Measurements from ENCODE around the gene CLCN1.

The CLCN1 gene

GRCh38 chr7:143343596-143343995 is 27.7 kb downstream of the CLCN1 start:
- no peak for DNase-seq

- peak; percentile 23 for DNase-seq
Measured at GRCh38 chr7:143345428-143345900, 29.6 kb downstream of the CLCN1 start.

GRCh38 chr7:143346018-143346417 is 30.1 kb downstream of the CLCN1 start:
- DNase-seq, result no peak

GRCh38 chr7:143347950-143348349 is 32.0 kb downstream of the CLCN1 start:
- DNase-seq, result no peak

- no peak for DNase-seq
Measured at GRCh38 chr7:143351060-143351459, 35.1 kb downstream of the CLCN1 start.

GRCh38 chr7:143351574-143351973 is 35.7 kb downstream of the CLCN1 start:
- DNase-seq, result no peak

- DNase-seq, result no peak
Measured at GRCh38 chr7:143352531-143353002, 36.7 kb downstream of the CLCN1 start.

GRCh38 chr7:143354376-143354775 is 38.5 kb downstream of the CLCN1 start:
- no peak for DNase-seq

- DNase-seq, result no peak
Measured at GRCh38 chr7:143354965-143355364, 39.1 kb downstream of the CLCN1 start.

- no peak for DNase-seq
Measured at GRCh38 chr7:143355450-143356385, 39.8 kb downstream of the CLCN1 start.

- no peak for DNase-seq
Measured at GRCh38 chr7:143356414-143357050, 40.6 kb downstream of the CLCN1 start.

- no peak for DNase-seq
Measured at GRCh38 chr7:143358626-143359025, 42.7 kb downstream of the CLCN1 start.

- no peak for DNase-seq
Measured at GRCh38 chr7:143359771-143360353, 44.0 kb downstream of the CLCN1 start.

GRCh38 chr7:143360788-143361551 is 45.1 kb downstream of the CLCN1 start:
- no peak for DNase-seq

- DNase-seq, result no peak
Measured at GRCh38 chr7:143361552-143362130, 45.7 kb downstream of the CLCN1 start.

GRCh38 chr7:143362131-143363015 is 46.5 kb downstream of the CLCN1 start, which contains the start of gene FAM131B:
TSS of gene FAM131B (minus strand) at chr7:143362713. CDS start at chr7:143362603, 110 bp downstream.
- DNase-seq, result no peak

- DNase-seq, result no peak
Measured at GRCh38 chr7:143363016-143363937, 47.4 kb downstream of the CLCN1 start.

GRCh38 chr7:143367972-143368371 is 52.1 kb downstream of the CLCN1 start:
- peak; percentile 22 for DNase-seq

GRCh38 chr7:143368387-143368786 is 52.5 kb downstream of the CLCN1 start:
- DNase-seq, result no peak
